LHCN-M2 (cell line): ENCODE data around the gene PELI1. TPM values are rescaled to one million over a fixed set of nuclear protein-coding genes. Genes with fewer than 3 reads are reported as not detected.

ENCODE experiments used
- DNase-seq: peaks from one replicate; pipeline ENCODE4 v3.0.0-alpha.2; 2012; ENCODE audit warnings: low read depth
- total RNA-seq: library from RNA; depleted of rRNA; stranded (reverse); fragments of >200 nt; gene quantifications from 2 replicates; pipeline ENCODE4 v1.2.3, GENCODE V29; 2014

The PELI1 gene
- total RNA-seq, 1 experiment from 2014 or later, result 4.5 TPM

GRCh38 chr2:64157792-64158191 is 13.6 kb upstream of the PELI1 start:
- no peak for DNase-seq

GRCh38 chr2:64153811-64154210 is 9.6 kb upstream of the PELI1 start:
- no peak for DNase-seq

- DNase-seq, result no peak
Observed at GRCh38 chr2:64151476-64151875, 7.3 kb upstream of the PELI1 start.

GRCh38 chr2:64145714-64146113 is 1.5 kb upstream of the PELI1 start:
- no peak for DNase-seq

GRCh38 chr2:64145119-64145518 is 899 bp upstream of the PELI1 start:
- no peak for DNase-seq

- peak; percentile 30 for DNase-seq
Observed at GRCh38 chr2:64143169-64144056, 807 bp downstream of the PELI1 start.

GRCh38 chr2:64142741-64143168 is 1.5 kb downstream of the PELI1 start:
- DNase-seq, result no peak

GRCh38 chr2:64141674-64142405 is 2.4 kb downstream of the PELI1 start:
- DNase-seq, result no peak

GRCh38 chr2:64140665-64141200 is 3.5 kb downstream of the PELI1 start:
- no peak for DNase-seq

- DNase-seq, result no peak
Observed at GRCh38 chr2:64139956-64140355, 4.3 kb downstream of the PELI1 start.

- DNase-seq, result no peak
Observed at GRCh38 chr2:64137996-64138395, 6.2 kb downstream of the PELI1 start.

- no peak for DNase-seq
Observed at GRCh38 chr2:64137567-64137966, 6.7 kb downstream of the PELI1 start.

- DNase-seq, result no peak
Observed at GRCh38 chr2:64135421-64135820, 8.8 kb downstream of the PELI1 start.

- no peak for DNase-seq
Observed at GRCh38 chr2:64134813-64135212, 9.4 kb downstream of the PELI1 start.

- peak; percentile 13 for DNase-seq
Observed at GRCh38 chr2:64133828-64134227, 10.4 kb downstream of the PELI1 start.

- DNase-seq, result no peak
Observed at GRCh38 chr2:64133354-64133753, 10.9 kb downstream of the PELI1 start.

- DNase-seq, result no peak
Observed at GRCh38 chr2:64130333-64130732, 13.9 kb downstream of the PELI1 start.

GRCh38 chr2:64128943-64129391 is 15.3 kb downstream of the PELI1 start:
- no peak for DNase-seq

GRCh38 chr2:64128406-64128805 is 15.8 kb downstream of the PELI1 start:
- no peak for DNase-seq

GRCh38 chr2:64127119-64127518 is 17.1 kb downstream of the PELI1 start:
- DNase-seq, result no peak

GRCh38 chr2:64126601-64127000 is 17.6 kb downstream of the PELI1 start:
- no peak for DNase-seq

- no peak for DNase-seq
Observed at GRCh38 chr2:64124571-64124970, 19.6 kb downstream of the PELI1 start.
